ENCODE results near the gene RGS3. TPM values are rescaled to one million over a fixed set of nuclear protein-coding genes. Genes with fewer than 3 reads are reported as not detected.

Gene RGS3
- total and polyA plus RNA-seq, 5 donors from 2014 or later: 8.5 to 15.5 (median 12.5) TPM

DNA sequence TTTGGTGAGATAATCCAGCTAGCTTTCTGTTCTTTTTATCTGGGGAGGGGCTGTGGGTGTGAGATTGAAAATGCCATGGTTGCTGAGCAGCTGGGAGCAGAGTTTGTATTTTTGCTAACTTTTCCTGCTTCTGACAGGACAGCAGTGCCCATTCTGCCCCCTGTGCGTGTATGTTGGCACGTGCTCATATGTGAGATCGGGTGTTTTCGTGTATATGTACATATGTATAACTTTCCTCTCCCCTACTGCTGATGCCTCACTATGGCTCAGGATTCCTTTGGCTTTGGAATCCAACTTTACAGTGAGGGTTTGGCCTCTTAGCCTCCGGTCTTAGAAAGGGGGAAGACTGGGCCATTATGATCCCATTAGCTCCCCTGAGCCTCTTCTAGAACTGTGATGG, 38.3 kb downstream of the RGS3 start:
- no peaks in the 10 kb centered on the region for H3K36me3 ChIP-seq (ENCODE audit: control insufficient read depth, insufficient read depth, low read length)
- ATAC-seq (ENCODE audit: low read depth in 2 of 2) (no peak), DNase-seq (no peak)
- Mint-ChIP-seq H3K36me3 (no peaks in the 10 kb centered on the region), H3K4me1 (peaks cover 0 to 3% (median 1%) of the 10 kb centered on the region in 4 donors), H3K27ac (peak overlapping the region in 2 of 3 donors; percentile 40 to 56), H3K27me3 (no peaks in the 10 kb centered on the region), H3K4me3 (no peak overlapping the region), H3K9me3 (no peaks in the 10 kb centered on the region)
- no peak overlapping the region for H3K27ac ChIP-seq (ENCODE audit: insufficient read depth, low read length, poor library complexity, severe bottlenecking)
- no peaks in the 10 kb centered on the region for H3K9me3 ChIP-seq (ENCODE audit: control insufficient read depth in 2 of 2, low read length in 2 of 2)
- no peaks in the 10 kb centered on the region for H3K27me3 ChIP-seq (ENCODE audit: control insufficient read depth, insufficient read depth, low read length)
- H3K4me1 ChIP-seq (ENCODE audit: control insufficient read depth, insufficient read depth, low read length, poor library complexity, severe bottlenecking): no peaks in the 10 kb centered on the region
- no peak overlapping the region for H3K4me3 ChIP-seq (ENCODE audit: low read depth, low read length)

- no peaks in the 10 kb centered on the region for H3K36me3 Mint-ChIP-seq
- H3K9me3 Mint-ChIP-seq: no peaks in the 10 kb centered on the region
- no peaks in the 10 kb centered on the region for H3K36me3 ChIP-seq (ENCODE audit: control insufficient read depth, insufficient read depth, low read length)
- peaks cover 0 to 3% (median 1%) of the 10 kb centered on the region in 4 donors for H3K4me1 Mint-ChIP-seq
- DNase-seq (no peak), ATAC-seq (ENCODE audit: low read depth in 2 of 2) (no peak)
- no peaks in the 10 kb centered on the region for H3K9me3 ChIP-seq (ENCODE audit: control insufficient read depth in 2 of 2, low read length in 2 of 2)
- H3K4me3 Mint-ChIP-seq: no peak overlapping the region
- no peaks in the 10 kb centered on the region for H3K4me1 ChIP-seq (ENCODE audit: control insufficient read depth, insufficient read depth, low read length, poor library complexity, severe bottlenecking)
- peak overlapping the region in 2 of 3 donors; percentile 18 to 45 for H3K27ac Mint-ChIP-seq
- no peaks in the 10 kb centered on the region for H3K27me3 Mint-ChIP-seq
- no peak overlapping the region for H3K27ac ChIP-seq (ENCODE audit: insufficient read depth, low read length, poor library complexity, severe bottlenecking)
- H3K4me3 ChIP-seq (ENCODE audit: low read depth, low read length): no peak overlapping the region
- H3K27me3 ChIP-seq (ENCODE audit: control insufficient read depth, insufficient read depth, low read length): no peaks in the 10 kb centered on the region
These were observed 39.0 kb downstream of the RGS3 start for GRCh38 chr9:113502427-113503034.

- peaks cover 0 to 3% (median 1%) of the 10 kb centered on the region in 4 donors for H3K4me1 Mint-ChIP-seq
- H3K36me3 ChIP-seq (ENCODE audit: control insufficient read depth, insufficient read depth, low read length): no peaks in the 10 kb centered on the region
- peak overlapping the region in 2 of 3 donors; percentile 18 to 45 for H3K27ac Mint-ChIP-seq
- H3K9me3 ChIP-seq (ENCODE audit: control insufficient read depth in 2 of 2, low read length in 2 of 2): no peaks in the 10 kb centered on the region
- no peak overlapping the region for H3K4me3 Mint-ChIP-seq
- H3K4me1 ChIP-seq (ENCODE audit: control insufficient read depth, insufficient read depth, low read length, poor library complexity, severe bottlenecking): no peaks in the 10 kb centered on the region
- no peaks in the 10 kb centered on the region for H3K9me3 Mint-ChIP-seq
- no peak for ATAC-seq (ENCODE audit: low read depth in 2 of 2)
- DNase-seq: no peak
- H3K36me3 Mint-ChIP-seq: no peaks in the 10 kb centered on the region
- H3K27ac ChIP-seq (ENCODE audit: insufficient read depth, low read length, poor library complexity, severe bottlenecking): no peak overlapping the region
- no peaks in the 10 kb centered on the region for H3K27me3 Mint-ChIP-seq
- H3K27me3 ChIP-seq (ENCODE audit: control insufficient read depth, insufficient read depth, low read length): no peaks in the 10 kb centered on the region
- no peak overlapping the region for H3K4me3 ChIP-seq (ENCODE audit: low read depth, low read length)
These were observed 39.6 kb downstream of the RGS3 start for GRCh38 chr9:113503131-113503541.

- ATAC-seq (ENCODE audit: low read depth in 2 of 2): no peak
- no peak overlapping the region for H3K4me3 Mint-ChIP-seq
- H3K9me3 ChIP-seq (ENCODE audit: control insufficient read depth in 2 of 2, low read length in 2 of 2): no peaks in the 10 kb centered on the region
- H3K27ac ChIP-seq (ENCODE audit: insufficient read depth, low read length, poor library complexity, severe bottlenecking): no peak overlapping the region
- no peaks in the 10 kb centered on the region for H3K27me3 Mint-ChIP-seq
- no peaks in the 10 kb centered on the region for H3K9me3 Mint-ChIP-seq
- peaks cover 0 to 7% (median 1%) of the 10 kb centered on the region in 4 donors for H3K4me1 Mint-ChIP-seq
- no peaks in the 10 kb centered on the region for H3K36me3 Mint-ChIP-seq
- no peak overlapping the region for H3K4me3 ChIP-seq (ENCODE audit: low read depth, low read length)
- H3K27me3 ChIP-seq (ENCODE audit: control insufficient read depth, insufficient read depth, low read length): no peaks in the 10 kb centered on the region
- H3K36me3 ChIP-seq (ENCODE audit: control insufficient read depth, insufficient read depth, low read length): no peaks in the 10 kb centered on the region
- no peaks in the 10 kb centered on the region for H3K4me1 ChIP-seq (ENCODE audit: control insufficient read depth, insufficient read depth, low read length, poor library complexity, severe bottlenecking)
- peak overlapping the region in 2 of 3 donors; percentile 25 to 57 for H3K27ac Mint-ChIP-seq
- no peak for DNase-seq
These were observed 40.2 kb downstream of the RGS3 start for GRCh38 chr9:113503613-113504211.

DNA sequence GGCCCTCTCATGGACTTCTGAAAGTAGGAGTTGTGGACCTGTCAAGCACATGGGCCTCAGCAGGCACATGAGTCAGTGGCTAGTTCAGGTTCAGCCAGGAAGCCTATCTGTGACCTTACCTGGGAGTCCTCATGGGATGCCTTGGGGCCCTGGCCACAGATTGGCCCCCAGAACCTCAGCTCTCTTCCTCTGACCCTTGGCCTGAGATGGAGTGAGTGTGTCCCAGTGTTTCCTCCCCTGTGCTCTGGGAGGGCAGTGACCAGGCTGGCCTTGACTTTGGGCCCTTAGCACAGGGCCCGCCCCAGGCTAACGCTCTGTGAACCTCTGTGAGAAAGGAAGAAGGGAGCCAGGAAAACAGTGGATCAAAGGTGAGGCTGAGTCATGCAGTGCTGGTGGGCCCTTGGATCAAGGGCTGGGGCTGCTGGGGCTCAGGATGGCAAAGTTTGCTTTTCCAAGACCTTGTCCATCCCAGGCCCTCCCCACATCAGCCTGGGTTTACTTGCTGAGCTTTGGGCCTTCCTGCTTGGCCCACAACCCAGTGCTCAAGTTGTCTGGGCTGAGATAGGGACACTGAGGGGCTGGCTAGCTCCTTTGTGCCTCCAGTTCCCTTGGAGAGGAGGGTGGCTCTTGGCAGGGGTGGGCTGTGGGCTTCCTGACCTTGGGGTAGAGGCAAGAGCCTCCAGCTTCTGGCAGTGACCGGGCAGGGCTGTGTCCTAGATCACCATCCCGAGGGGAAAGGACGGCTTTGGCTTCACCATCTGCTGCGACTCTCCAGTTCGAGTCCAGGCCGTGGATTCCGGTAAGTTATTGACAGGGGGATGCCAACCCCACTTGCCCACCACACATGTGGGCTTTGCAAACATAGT, 41.4 kb downstream of the RGS3 start:
- H3K9me3 ChIP-seq (ENCODE audit: control insufficient read depth in 2 of 2, low read length in 2 of 2): no peaks in the 10 kb centered on the region
- H3K9me3 Mint-ChIP-seq: no peaks in the 10 kb centered on the region
- no peaks in the 10 kb centered on the region for H3K36me3 Mint-ChIP-seq
- no peak for DNase-seq
- no peak for ATAC-seq (ENCODE audit: low read depth in 2 of 2)
- H3K4me1 ChIP-seq (ENCODE audit: control insufficient read depth, insufficient read depth, low read length, poor library complexity, severe bottlenecking): no peaks in the 10 kb centered on the region
- H3K27me3 Mint-ChIP-seq: no peaks in the 10 kb centered on the region
- H3K4me1 Mint-ChIP-seq: peaks cover 0 to 6% (median 1%) of the 10 kb centered on the region in 4 donors
- H3K36me3 ChIP-seq (ENCODE audit: control insufficient read depth, insufficient read depth, low read length): no peaks in the 10 kb centered on the region
- no peak overlapping the region for H3K4me3 Mint-ChIP-seq
- no peak overlapping the region for H3K27ac ChIP-seq (ENCODE audit: insufficient read depth, low read length, poor library complexity, severe bottlenecking)
- no peaks in the 10 kb centered on the region for H3K27me3 ChIP-seq (ENCODE audit: control insufficient read depth, insufficient read depth, low read length)
- H3K4me3 ChIP-seq (ENCODE audit: low read depth, low read length): no peak overlapping the region
- peak overlapping the region in 2 of 3 donors; percentile 51 to 57 for H3K27ac Mint-ChIP-seq

GRCh38 chr9:113506090-113506589, 42.6 kb downstream of the RGS3 start:
- no peaks in the 10 kb centered on the region for H3K9me3 Mint-ChIP-seq
- Histone ChIP-seq H3K4me3 (ENCODE audit: low read depth, low read length) (no peak overlapping the region), H3K9me3 (ENCODE audit: control insufficient read depth in 2 of 2, low read length in 2 of 2) (no peaks in the 10 kb centered on the region), H3K4me1 (ENCODE audit: control insufficient read depth, insufficient read depth, low read length, poor library complexity, severe bottlenecking) (no peaks in the 10 kb centered on the region), H3K27me3 (ENCODE audit: control insufficient read depth, insufficient read depth, low read length) (no peaks in the 10 kb centered on the region), H3K36me3 (ENCODE audit: control insufficient read depth, insufficient read depth, low read length) (no peaks in the 10 kb centered on the region), H3K27ac (ENCODE audit: insufficient read depth, low read length, poor library complexity, severe bottlenecking) (no peak overlapping the region)
- peak overlapping the region in 1 of 3 donors; percentile 62 for H3K27ac Mint-ChIP-seq
- ATAC-seq (ENCODE audit: low read depth in 2 of 2): no peak
- H3K4me3 Mint-ChIP-seq: no peak overlapping the region
- H3K27me3 Mint-ChIP-seq: no peaks in the 10 kb centered on the region
- no peak for DNase-seq
- H3K36me3 Mint-ChIP-seq: no peaks in the 10 kb centered on the region
- peaks cover 0 to 12% (median 5%) of the 10 kb centered on the region in 4 donors for H3K4me1 Mint-ChIP-seq

- H3K4me3 Mint-ChIP-seq: no peak overlapping the region
- H3K27me3 ChIP-seq (ENCODE audit: control insufficient read depth, insufficient read depth, low read length): no peaks in the 10 kb centered on the region
- no peaks in the 10 kb centered on the region for H3K36me3 Mint-ChIP-seq
- H3K27ac ChIP-seq (ENCODE audit: insufficient read depth, low read length, poor library complexity, severe bottlenecking): no peak overlapping the region
- ATAC-seq (ENCODE audit: low read depth in 2 of 2) (no peak), DNase-seq (no peak)
- peaks cover 0 to 23% (median 15%) of the 10 kb centered on the region in 4 donors for H3K4me1 Mint-ChIP-seq
- no peak overlapping the region for H3K4me3 ChIP-seq (ENCODE audit: low read depth, low read length)
- peaks cover 10% of the 10 kb centered on the region for H3K4me1 ChIP-seq (ENCODE audit: control insufficient read depth, insufficient read depth, low read length, poor library complexity, severe bottlenecking)
- peak overlapping the region in 1 of 3 donors; percentile 85 for H3K27ac Mint-ChIP-seq
- no peaks in the 10 kb centered on the region for H3K9me3 Mint-ChIP-seq
- no peaks in the 10 kb centered on the region for H3K27me3 Mint-ChIP-seq
- H3K36me3 ChIP-seq (ENCODE audit: control insufficient read depth, insufficient read depth, low read length): no peaks in the 10 kb centered on the region
- no peaks in the 10 kb centered on the region for H3K9me3 ChIP-seq (ENCODE audit: control insufficient read depth in 2 of 2, low read length in 2 of 2)
These were observed 43.7 kb downstream of the RGS3 start for GRCh38 chr9:113507256-113507655.

All from CD4-positive, CD25-positive, alpha-beta regulatory T cell (primary cell).